Measurements from ENCODE around the gene PLEKHG5. TPM values are rescaled to one million over a fixed set of nuclear protein-coding genes. Genes with fewer than 3 reads are reported as not detected.

PLEKHG5 gene
- total RNA-seq, 1 experiment from 2014 or later: not detected

- Histone ChIP-seq H3K9me2 (replicated peaks; ENCODE audit: insufficient read depth, low read length) (no peaks in the 10 kb centered on the region), H4K20me1 (ENCODE audit: insufficient read depth, low read depth, low read length) (no peaks in the 10 kb centered on the region), H2AFZ (ENCODE audit: low read length) (no peak overlapping the region), H3K4me3 (ENCODE audit: low read length) (no peak overlapping the region), H3K9me3 (ENCODE audit: low read length) (no peaks in the 10 kb centered on the region), H3K9ac (ENCODE audit: low read length) (no peak overlapping the region), H3K4me2 (ENCODE audit: low read depth, low read length, poor library complexity, severe bottlenecking) (no peak overlapping the region), H3K4me1 (ENCODE audit: low read length) (0 out of 2 replicates have a peak, but pooled peaks cover 2% of the 10 kb centered on the region), H3K27me3 (ENCODE audit: low read length) (no peaks in the 10 kb centered on the region), H3K79me2 (ENCODE audit: low read length) (no peaks in the 10 kb centered on the region), H3K36me3 (ENCODE audit: insufficient read depth, low read length) (no peaks in the 10 kb centered on the region), H3K27ac (ENCODE audit: low read length) (no peak overlapping the region)
- DNase-seq: no peak
Measured at GRCh38 chr1:6470132-6471085, 21.1 kb downstream of the PLEKHG5 start.

DNA sequence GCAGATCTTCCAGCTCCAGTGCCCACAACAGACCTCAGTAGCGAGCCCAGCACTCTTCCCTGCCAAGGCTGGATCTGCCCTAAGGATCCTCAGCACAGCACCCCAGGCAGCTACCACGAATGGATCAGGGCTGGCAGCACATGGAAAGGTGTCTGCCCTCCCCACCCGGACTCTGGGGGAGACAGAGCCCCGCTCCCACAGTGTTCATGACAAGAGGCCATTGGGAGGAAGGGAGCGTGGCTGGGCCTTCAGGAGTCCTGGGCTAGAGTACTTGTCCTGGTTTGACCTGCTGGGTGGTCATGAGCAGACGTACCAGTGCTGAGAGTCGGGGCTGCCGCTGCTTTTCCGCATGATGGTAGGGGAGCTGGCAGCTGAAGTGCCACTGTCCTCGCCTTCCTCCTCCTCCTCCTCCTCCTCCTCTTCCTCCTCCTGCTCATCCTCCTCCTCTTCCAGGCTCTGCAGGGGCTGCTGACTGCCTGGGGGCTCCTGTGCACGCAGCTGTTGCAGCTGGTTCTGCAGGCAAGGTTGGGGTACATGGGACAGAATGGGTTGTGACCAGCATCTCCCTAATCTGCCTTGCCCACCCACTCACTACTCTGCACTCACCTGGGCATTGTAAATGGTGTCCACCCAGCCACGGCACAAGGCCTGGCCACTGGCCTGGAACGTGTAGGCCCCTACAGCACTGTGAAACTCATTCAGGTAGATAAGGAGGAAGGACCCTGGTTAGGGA is 22.6 kb downstream of the PLEKHG5 start:
- H2AFZ ChIP-seq (ENCODE audit: low read length): no peak overlapping the region
- H3K9me3 ChIP-seq (ENCODE audit: low read length): no peaks in the 10 kb centered on the region
- H3K27me3 ChIP-seq (ENCODE audit: low read length): no peaks in the 10 kb centered on the region
- no peaks in the 10 kb centered on the region for H3K36me3 ChIP-seq (ENCODE audit: insufficient read depth, low read length)
- no peaks in the 10 kb centered on the region for H3K9me2 ChIP-seq (replicated peaks; ENCODE audit: insufficient read depth, low read length)
- DNase-seq: no peak
- no peak overlapping the region for H3K27ac ChIP-seq (ENCODE audit: low read length)
- H3K9ac ChIP-seq (ENCODE audit: low read length): no peak overlapping the region
- H3K4me2 ChIP-seq (ENCODE audit: low read depth, low read length, poor library complexity, severe bottlenecking): no peak overlapping the region
- H3K4me3 ChIP-seq (ENCODE audit: low read length): no peak overlapping the region
- H3K4me1 ChIP-seq (ENCODE audit: low read length): no peaks in the 10 kb centered on the region
- no peaks in the 10 kb centered on the region for H4K20me1 ChIP-seq (ENCODE audit: insufficient read depth, low read depth, low read length)
- H3K79me2 ChIP-seq (ENCODE audit: low read length): no peaks in the 10 kb centered on the region

GRCh38 chr1:6467744-6468688 is 23.5 kb downstream of the PLEKHG5 start:
- DNase-seq: no peak
- no peaks in the 10 kb centered on the region for H3K9me3 ChIP-seq (ENCODE audit: low read length)
- H3K4me1 ChIP-seq (ENCODE audit: low read length): no peaks in the 10 kb centered on the region
- H4K20me1 ChIP-seq (ENCODE audit: insufficient read depth, low read depth, low read length): no peaks in the 10 kb centered on the region
- no peaks in the 10 kb centered on the region for H3K9me2 ChIP-seq (replicated peaks; ENCODE audit: insufficient read depth, low read length)
- no peak overlapping the region for H3K4me3 ChIP-seq (ENCODE audit: low read length)
- H3K4me2 ChIP-seq (ENCODE audit: low read depth, low read length, poor library complexity, severe bottlenecking): no peak overlapping the region
- no peaks in the 10 kb centered on the region for H3K36me3 ChIP-seq (ENCODE audit: insufficient read depth, low read length)
- no peaks in the 10 kb centered on the region for H3K79me2 ChIP-seq (ENCODE audit: low read length)
- no peaks in the 10 kb centered on the region for H3K27me3 ChIP-seq (ENCODE audit: low read length)
- H3K27ac ChIP-seq (ENCODE audit: low read length): no peak overlapping the region
- no peak overlapping the region for H2AFZ ChIP-seq (ENCODE audit: low read length)
- no peak overlapping the region for H3K9ac ChIP-seq (ENCODE audit: low read length)

DNA sequence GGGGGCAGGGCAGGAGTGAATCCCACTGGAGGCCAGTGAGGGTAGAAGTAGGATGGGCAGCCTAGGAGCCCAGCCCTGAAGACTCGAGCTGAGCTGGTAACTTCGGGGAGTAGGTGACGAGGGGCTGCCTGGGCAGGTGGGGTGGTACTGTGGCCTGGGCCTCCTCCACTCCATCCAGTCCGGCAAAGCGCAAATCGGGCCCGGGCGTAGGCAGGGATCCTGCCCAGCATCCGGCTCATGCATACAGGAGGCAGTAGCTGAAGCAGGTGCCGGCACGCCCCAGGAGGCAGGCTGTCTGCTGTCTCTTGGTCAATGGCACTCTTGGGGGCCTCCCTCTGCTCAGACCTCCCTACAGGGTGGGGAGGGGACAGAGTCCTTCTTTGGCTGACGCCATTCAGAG is 24.2 kb downstream of the PLEKHG5 start:
- Histone ChIP-seq H3K4me2 (ENCODE audit: low read depth, low read length, poor library complexity, severe bottlenecking) (no peak overlapping the region), H3K79me2 (ENCODE audit: low read length) (no peaks in the 10 kb centered on the region), H3K27me3 (ENCODE audit: low read length) (no peaks in the 10 kb centered on the region), H3K27ac (ENCODE audit: low read length) (no peak overlapping the region), H3K9ac (ENCODE audit: low read length) (no peak overlapping the region), H3K4me1 (ENCODE audit: low read length) (no peaks in the 10 kb centered on the region), H4K20me1 (ENCODE audit: insufficient read depth, low read depth, low read length) (no peaks in the 10 kb centered on the region), H3K4me3 (ENCODE audit: low read length) (no peak overlapping the region), H3K9me3 (ENCODE audit: low read length) (no peaks in the 10 kb centered on the region), H3K9me2 (replicated peaks; ENCODE audit: insufficient read depth, low read length) (no peaks in the 10 kb centered on the region), H3K36me3 (ENCODE audit: insufficient read depth, low read length) (no peaks in the 10 kb centered on the region), H2AFZ (ENCODE audit: low read length) (no peak overlapping the region)
- DNase-seq: no peak

DNA sequence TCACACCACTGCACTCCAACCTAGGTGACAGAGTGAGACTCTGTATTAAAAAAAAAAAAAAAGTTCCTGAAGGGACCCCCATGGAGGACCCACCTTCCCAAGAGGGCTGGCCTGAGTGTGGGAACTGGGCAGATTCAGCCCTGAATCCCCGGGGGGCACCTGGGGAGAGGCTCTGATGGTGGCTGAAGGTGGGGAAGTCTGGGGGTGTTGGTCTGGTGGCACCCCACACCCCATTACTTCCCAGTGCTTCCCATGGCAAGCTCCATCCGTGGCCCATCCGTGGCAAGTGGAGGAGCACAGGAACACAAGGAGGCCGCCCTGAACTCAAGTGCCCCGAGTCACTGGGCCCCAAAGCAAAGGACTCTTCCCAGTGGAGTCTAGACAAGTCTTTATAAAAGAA is 24.7 kb downstream of the PLEKHG5 start:
- H3K4me1 ChIP-seq (ENCODE audit: low read length): no peaks in the 10 kb centered on the region
- H3K4me3 ChIP-seq (ENCODE audit: low read length): no peak overlapping the region

DNA sequence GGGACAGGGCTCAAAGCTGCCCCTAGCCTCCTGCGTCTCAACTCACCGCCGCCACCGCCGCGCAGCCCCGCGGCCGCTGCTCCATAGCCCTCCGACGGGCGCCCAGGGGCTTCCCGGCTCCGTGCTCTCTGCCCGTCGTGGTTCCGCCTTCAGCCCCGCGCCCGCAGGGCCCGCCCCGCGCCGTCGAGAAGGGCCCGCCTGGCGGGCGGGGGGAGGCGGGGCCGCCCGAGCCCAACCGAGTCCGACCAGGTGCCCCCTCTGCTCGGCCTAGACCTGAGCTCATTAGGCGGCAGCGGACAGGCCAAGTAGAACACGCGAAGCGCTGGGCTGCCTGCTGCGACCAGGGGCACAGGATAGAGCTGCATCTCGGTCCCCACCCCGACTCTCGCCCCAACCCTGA is 25.4 kb downstream of the PLEKHG5 start, which contains the start of gene TNFRSF25:
TNFRSF25 (minus strand) TSS at position 151 of the 400 bp plus-strand sequence; CDS start at position 85, 66 bp downstream.
- Histone ChIP-seq H2AFZ (ENCODE audit: low read length) (no peak within 1 kb of the TSS), H3K4me3 (ENCODE audit: low read length) (no peak within 1 kb of the TSS), H3K9ac (ENCODE audit: low read length) (no peak within 1 kb of the TSS), H3K27ac (ENCODE audit: low read length) (no peak within 1 kb of the TSS), H3K9me3 (ENCODE audit: low read length) (no peaks in the 10 kb centered on the region), H3K36me3 (ENCODE audit: insufficient read depth, low read length) (no peaks in the 10 kb centered on the region), H4K20me1 (ENCODE audit: insufficient read depth, low read depth, low read length) (no peaks in the 10 kb centered on the region), H3K4me2 (ENCODE audit: low read depth, low read length, poor library complexity, severe bottlenecking) (no peak within 1 kb of the TSS), H3K79me2 (ENCODE audit: low read length) (no peaks in the 10 kb centered on the region), H3K4me1 (ENCODE audit: low read length) (no peaks in the 10 kb centered on the region), H3K27me3 (ENCODE audit: low read length) (no peaks in the 10 kb centered on the region), H3K9me2 (replicated peaks; ENCODE audit: insufficient read depth, low read length) (no peaks in the 10 kb centered on the region)
- no peak for DNase-seq

More for the DNA sequence above, 24.7 kb downstream of the PLEKHG5 start:
- Histone ChIP-seq H3K36me3 (ENCODE audit: insufficient read depth, low read length) (no peaks in the 10 kb centered on the region), H3K27me3 (ENCODE audit: low read length) (no peaks in the 10 kb centered on the region), H3K9me3 (ENCODE audit: low read length) (no peaks in the 10 kb centered on the region), H3K79me2 (ENCODE audit: low read length) (no peaks in the 10 kb centered on the region), H4K20me1 (ENCODE audit: insufficient read depth, low read depth, low read length) (no peaks in the 10 kb centered on the region), H3K9me2 (replicated peaks; ENCODE audit: insufficient read depth, low read length) (no peaks in the 10 kb centered on the region), H3K9ac (ENCODE audit: low read length) (no peak overlapping the region), H3K4me2 (ENCODE audit: low read depth, low read length, poor library complexity, severe bottlenecking) (no peak overlapping the region), H3K27ac (ENCODE audit: low read length) (no peak overlapping the region), H2AFZ (ENCODE audit: low read length) (no peak overlapping the region)
- no peak for DNase-seq

- no peaks in the 10 kb centered on the region for H3K4me1 ChIP-seq (ENCODE audit: low read length)
Measured at GRCh38 chr1:6465461-6466005, 25.9 kb downstream of the PLEKHG5 start.

More at GRCh38 chr1:6465461-6466005, 25.9 kb downstream of the PLEKHG5 start:
- H3K79me2 ChIP-seq (ENCODE audit: low read length): no peaks in the 10 kb centered on the region
- no peaks in the 10 kb centered on the region for H4K20me1 ChIP-seq (ENCODE audit: insufficient read depth, low read depth, low read length)
- DNase-seq: no peak
- no peaks in the 10 kb centered on the region for H3K9me2 ChIP-seq (replicated peaks; ENCODE audit: insufficient read depth, low read length)
- no peaks in the 10 kb centered on the region for H3K36me3 ChIP-seq (ENCODE audit: insufficient read depth, low read length)
- H3K9me3 ChIP-seq (ENCODE audit: low read length): no peaks in the 10 kb centered on the region
- H3K4me2 ChIP-seq (ENCODE audit: low read depth, low read length, poor library complexity, severe bottlenecking): no peak overlapping the region
- no peak overlapping the region for H2AFZ ChIP-seq (ENCODE audit: low read length)
- no peak overlapping the region for H3K9ac ChIP-seq (ENCODE audit: low read length)
- H3K27me3 ChIP-seq (ENCODE audit: low read length): no peaks in the 10 kb centered on the region
- H3K4me3 ChIP-seq (ENCODE audit: low read length): no peak overlapping the region
- H3K27ac ChIP-seq (ENCODE audit: low read length): no peak overlapping the region

All from Karpas-422 (cell line).